Epithelial cell of esophagus (primary cell): ENCODE measurements around the gene HSP90AA1.
"Not testable (repeated sequence)": the region's sequence is repeated elsewhere in the genome, so short reads cannot be mapped to it uniquely, and the experiment has no call there.

Experiments
- DNase-seq: peaks from one replicate; pipeline ENCODE4 v3.0.0; 2010; ENCODE audit warnings: low read depth
- H3K4me3 ChIP-seq: 2 replicates; pipeline ENCODE4 v1.5.1; 2011; ENCODE audit warnings: mild to moderate bottlenecking, low read length, control low read depth
- TF ChIP-seq, protein P1 (sequence below): IDR thresholded peaks from 2 replicates; pipeline ENCODE4 v1.5.1; 2011; ENCODE audit warnings: low read depth, mild to moderate bottlenecking, low read length, control low read depth, inconsistent platforms; ENCODE audit not compliant: insufficient read depth; ENCODE audit errors: missing control alignments

The HSP90AA1 gene

DNA sequence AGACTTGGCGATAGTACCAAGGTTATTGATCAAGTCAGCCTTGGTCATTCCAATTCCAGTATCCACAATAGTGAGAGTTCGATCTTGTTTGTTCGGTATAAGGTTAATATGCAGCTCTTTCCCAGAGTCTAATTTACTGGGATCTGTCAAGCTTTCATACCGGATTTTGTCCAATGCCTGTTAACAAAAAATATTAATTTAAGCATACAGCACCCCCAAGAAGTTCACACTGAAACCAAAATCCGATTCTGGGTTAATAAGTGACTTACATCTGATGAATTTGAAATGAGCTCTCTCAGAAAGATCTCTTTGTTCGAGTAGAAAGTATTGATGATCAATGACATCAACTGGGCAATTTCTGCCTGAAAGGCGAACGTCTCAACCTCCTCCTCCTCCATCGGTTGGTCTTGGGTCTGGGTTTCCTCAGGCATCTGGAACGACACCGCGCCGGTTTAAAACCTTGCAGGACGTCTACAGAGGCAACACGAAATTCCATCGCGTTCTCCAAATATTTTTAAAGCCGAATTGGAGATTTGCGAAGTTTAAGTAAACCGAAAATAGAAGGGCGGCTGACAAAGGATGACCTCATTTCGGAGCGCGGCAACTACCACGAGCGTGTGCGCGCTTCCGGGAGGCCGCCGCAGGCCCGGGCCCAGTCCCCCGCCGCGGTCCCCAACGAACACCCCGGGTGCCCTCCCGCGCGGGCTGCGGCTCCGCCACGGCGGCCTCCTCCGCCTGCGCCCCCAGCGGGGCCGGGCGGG, 716 bp downstream of the HSP90AA1 start:
- H3K4me3 ChIP-seq = peak overlapping the region; percentile 73
- TF ChIP-seq, protein P1, sequence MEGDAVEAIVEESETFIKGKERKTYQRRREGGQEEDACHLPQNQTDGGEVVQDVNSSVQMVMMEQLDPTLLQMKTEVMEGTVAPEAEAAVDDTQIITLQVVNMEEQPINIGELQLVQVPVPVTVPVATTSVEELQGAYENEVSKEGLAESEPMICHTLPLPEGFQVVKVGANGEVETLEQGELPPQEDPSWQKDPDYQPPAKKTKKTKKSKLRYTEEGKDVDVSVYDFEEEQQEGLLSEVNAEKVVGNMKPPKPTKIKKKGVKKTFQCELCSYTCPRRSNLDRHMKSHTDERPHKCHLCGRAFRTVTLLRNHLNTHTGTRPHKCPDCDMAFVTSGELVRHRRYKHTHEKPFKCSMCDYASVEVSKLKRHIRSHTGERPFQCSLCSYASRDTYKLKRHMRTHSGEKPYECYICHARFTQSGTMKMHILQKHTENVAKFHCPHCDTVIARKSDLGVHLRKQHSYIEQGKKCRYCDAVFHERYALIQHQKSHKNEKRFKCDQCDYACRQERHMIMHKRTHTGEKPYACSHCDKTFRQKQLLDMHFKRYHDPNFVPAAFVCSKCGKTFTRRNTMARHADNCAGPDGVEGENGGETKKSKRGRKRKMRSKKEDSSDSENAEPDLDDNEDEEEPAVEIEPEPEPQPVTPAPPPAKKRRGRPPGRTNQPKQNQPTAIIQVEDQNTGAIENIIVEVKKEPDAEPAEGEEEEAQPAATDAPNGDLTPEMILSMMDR = no peak
- DNase-seq = peak; percentile 68

DNA sequence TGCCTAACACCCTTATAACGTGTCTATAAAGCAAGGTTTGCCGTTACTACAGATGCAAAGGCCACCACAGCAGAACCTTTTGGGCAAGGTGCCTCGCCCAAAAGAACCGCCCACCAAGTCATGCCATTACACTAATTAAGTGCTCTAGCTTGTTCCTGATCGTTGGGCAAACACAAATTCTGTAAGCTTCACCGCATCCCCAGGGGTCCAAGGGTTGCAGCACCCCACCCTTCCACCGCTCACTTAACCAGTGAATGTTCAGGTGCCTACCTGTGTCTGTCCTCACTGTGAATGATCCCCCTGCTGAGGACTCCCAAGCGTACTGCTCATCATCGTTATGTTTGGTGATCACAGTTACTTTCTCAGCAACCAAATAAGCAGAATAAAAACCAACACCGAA, 1.4 kb downstream of the HSP90AA1 start:
- H3K4me3 ChIP-seq = peak overlapping the region; percentile 73
- no peak for DNase-seq
- TF ChIP-seq, protein P1 = no peak

DNA sequence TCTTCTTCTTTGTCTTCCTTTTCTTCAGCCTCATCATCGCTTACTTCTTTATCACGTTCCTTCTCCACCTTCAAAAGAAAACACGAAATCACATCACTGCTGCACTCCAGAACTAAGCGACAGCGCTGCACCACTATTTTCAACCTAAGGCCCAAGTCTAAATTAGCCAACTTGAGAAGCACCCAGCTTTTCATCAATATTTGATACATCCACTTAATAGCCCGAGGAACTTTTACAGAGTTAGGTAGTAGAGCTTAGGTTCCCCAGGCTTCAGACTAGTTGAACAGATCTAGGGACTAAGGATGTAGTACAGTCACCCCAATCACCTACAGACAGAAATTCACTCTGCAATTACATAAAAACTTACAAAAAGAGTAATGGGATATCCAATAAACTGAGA, 1.9 kb downstream of the HSP90AA1 start:
- no peak for DNase-seq
- TF ChIP-seq, protein P1 = no peak
- H3K4me3 ChIP-seq = peak overlapping the region; percentile 73

DNA sequence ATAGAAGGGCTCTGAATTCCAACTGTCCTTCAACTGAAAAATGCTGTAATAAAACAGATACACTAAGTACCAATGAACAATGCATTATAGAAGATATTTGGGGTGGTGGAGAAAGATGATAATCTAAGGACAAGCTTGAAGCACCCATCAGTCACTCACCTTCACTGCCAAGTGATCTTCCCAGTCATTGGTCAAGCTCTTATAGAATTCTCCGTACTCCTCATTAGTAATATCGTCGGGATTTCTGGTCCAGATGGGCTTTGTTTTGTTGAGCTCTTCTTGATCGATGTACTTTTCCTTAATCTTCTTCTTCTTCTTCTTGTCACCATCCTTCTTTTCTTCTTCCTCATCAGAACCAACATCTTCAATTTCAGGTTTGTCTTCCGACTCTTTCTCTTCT, 2.3 kb downstream of the HSP90AA1 start:
- DNase-seq = not testable (repeated sequence)
- H3K4me3 ChIP-seq = peak overlapping the region; percentile 73

DNA sequence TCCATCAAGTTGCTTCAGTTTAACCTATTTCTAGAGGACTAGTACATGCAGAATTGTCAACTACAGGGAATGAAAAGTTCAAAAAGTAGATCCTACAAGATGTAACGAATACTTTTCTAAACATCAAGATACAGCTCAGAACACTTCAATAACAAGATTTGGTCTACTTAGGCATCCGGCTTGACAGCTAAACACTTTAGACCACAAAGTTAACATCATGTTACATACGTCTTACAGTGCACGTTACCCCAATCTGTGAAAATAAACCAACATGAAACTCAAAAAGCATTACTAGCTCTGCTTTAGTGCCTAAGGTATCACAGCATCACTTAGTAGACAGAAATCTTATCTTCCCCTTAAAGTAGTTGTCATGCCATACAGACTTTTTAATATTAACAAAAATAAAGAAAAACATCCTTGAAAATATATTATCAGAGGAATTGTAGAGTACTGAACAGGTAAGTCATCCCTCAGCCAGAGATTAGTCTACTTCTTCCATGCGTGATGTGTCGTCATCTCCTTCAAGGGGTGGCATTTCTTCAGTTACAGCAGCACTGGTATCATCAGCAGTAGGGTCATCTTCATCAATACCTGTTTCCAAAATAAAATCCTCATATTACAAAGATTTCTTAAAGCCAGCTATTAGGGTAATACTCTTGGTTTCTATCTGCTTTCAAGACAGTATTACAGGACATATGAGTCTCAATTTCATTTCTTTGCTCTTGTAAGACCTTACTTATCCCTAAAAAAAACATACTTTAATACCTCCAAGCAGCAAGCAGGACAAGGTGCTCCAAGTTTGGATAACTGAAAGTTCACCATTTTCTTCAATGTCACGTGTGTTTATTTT, 5.4 kb downstream of the HSP90AA1 start:
- no peak for DNase-seq
- TF ChIP-seq, protein P1 = no peak
- H3K4me3 ChIP-seq = no peak overlapping the region

DNA sequence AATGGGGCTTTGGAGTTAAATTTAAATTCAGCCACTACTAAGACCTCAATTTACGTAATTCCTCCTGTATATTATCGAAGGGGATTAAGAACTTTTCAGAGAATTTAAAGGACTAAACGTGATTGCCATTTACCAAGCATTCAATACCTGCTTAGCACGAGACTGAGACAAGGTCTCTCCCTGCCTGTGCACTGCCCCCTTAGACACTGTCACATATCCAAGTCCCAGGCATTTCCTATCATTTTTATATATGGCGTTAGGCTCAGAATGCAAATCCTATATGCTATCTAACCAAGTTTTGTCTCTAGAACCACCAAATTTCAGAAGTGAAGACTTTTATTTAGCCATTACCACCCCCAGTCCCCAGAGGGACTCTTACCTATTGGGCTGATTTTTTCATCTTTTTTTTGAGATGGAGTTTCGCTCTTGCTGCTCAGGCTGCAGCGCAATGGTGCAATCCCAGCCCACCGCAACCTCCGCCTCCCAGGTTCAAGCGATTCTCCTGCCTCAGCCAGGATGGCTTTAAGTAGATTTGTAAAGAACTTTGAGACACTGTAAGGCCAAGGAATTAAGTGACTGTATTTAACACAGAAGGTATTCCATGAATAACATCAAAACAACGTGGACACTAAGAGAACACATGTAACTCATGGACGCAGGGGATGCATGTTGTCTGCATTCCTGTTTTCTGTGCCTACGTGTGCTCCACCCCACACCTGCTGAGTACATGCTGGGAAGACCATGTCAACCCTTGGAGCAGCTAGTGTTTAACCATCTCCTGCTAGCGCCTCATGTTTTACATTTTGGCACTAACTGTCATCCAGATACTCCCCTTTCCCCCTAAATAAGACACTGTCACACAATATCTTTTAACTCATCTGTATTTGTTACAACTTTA, 6.4 kb downstream of the HSP90AA1 start:
- H3K4me3 ChIP-seq = no peak overlapping the region
- DNase-seq = no peak
- TF ChIP-seq, protein P1 = no peak

DNA sequence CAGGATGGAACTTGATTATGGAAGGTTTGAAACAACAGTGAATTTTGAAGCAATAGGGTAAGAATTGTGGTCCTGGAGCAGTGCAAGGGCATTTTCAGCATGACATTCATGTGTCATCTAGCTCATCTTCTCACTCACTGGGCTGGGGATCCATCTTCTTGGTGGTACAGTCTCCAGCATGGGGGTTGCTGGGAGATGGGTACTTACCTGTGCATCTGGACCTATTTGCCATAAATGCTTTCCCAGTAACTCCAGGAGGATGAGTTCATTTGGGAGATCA, 7.2 kb downstream of the HSP90AA1 start:
- DNase-seq = no peak
- TF ChIP-seq, protein P1 = no peak
- no peak overlapping the region for H3K4me3 ChIP-seq
